ENCODE results near the gene SPRYD4.

DNA sequence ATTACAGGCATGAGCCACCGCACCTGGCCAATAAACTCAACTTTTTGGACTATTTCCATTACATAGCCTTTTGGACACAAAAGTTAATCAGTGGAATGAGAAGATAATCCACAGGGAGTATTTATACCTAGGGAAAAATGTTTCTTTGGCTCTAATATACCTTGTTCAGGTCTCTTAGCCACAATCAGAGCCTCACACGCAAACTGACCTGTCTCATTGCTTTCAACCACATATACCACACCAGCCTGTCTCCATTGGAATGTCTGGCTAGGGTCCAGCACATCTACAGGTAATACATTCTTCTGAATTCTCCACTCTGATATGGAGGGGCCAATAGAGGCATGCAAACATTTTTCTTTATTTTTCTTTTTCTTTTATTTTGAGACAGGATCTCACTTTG is 49.5 kb downstream of the SPRYD4 start:
- TF ChIP-seq GATA2 (IDR thresholded peaks at IDR 0.05; ENCODE audit: low read depth, low read length) (no peak), GATA3 (IDR thresholded peaks at IDR 0.05; ENCODE audit: low read depth, low read length) (no peak)
